Measurements from ENCODE around the gene TMC6. TPM values are rescaled to one million over a fixed set of nuclear protein-coding genes. Genes with fewer than 3 reads are reported as not detected.
"Not testable (repeated sequence)": the region's sequence is repeated elsewhere in the genome, so short reads cannot be mapped to it uniquely, and the experiment has no call there.

Gene TMC6
- total RNA-seq, 2 experiments from 2014 or later, result 128 to 132 TPM

DNA sequence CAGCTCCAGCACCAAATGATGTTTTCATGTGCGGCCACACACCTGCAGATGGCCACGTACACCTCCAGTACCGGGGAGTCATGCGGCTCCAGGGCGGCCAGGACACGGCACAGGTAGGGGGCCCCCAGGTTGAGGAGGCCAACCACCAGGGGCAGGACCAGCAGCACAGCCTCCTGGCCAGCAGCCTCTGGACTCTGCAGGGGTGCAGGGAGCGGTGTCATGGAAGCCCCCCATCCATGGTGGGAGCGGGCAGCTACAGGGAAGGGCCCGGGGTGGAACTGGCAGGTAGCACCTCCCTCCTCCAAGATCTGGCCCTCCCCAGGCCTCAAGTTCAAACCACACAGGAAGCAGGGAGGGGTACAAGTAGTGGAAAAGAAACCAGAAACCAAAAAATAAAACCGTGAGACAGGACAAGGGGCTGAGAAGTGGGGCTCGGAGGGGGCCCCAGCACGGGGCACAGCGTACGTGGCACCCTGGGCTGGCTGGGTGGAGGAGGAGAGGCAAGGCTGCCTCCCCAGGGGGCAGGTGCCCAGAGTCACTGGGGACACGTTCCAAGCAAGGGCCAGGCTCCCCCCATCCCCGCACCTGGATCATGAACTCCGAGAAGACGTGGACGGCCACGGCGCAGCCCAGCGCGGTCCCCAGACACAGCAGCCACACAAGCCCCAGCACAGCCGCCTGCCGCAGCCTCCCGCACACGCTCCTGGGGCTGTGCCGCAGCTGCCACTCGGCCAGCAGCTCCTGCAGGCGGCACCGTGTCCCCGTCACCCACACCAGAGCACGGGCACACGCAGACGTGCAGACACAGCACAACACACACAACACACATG lies 7.4 kb downstream of the TMC6 start:
- ChIA-PET POLR2A (interaction anchor here (0.7 to 1.8 kb wide), 4 partner anchors 9 to 28 kb away, joined by 3 to 7 read pairs (median 3); partner anchors contain the start of gene TMC8), CTCF (interaction anchor here (1.0 to 10.0 kb wide), 8 partner anchors 7 to 130 kb away, joined by 3 to 62 read pairs (median 4); partner anchors contain the start of genes TK1 and TMC8)

DNA sequence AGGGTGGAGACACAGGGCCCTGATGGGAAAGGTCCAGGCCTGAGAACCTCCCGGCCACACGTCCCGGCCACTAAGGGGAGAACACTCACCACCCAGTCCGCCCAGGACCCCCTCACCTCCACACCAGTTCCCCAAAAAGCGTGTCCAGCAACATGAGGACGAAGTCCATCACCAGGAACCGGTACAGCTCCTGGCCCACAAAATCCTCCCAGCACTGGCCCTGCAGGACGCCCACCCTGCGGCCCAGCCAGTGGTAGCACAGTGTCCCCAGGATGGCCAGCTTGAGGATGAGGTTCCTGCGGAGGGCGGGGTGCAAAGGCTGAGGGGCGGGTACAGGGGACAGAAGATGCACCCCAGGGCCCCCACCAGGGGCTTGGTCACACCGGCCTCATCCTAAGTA lies 8.0 kb downstream of the TMC6 start:
- ChIA-PET CTCF (interaction anchor here (1.3 to 3.1 kb wide), 3 partner anchors 10 to 56 kb away, joined by 4 to 15 read pairs (median 5); partner anchors contain the start of gene TMC8), POLR2A (interaction anchor here (0.6 to 1.8 kb wide), 3 partner anchors 13 to 66 kb away, joined by 3 to 7 read pairs (median 3); no protein-coding TSS in a partner anchor)

DNA sequence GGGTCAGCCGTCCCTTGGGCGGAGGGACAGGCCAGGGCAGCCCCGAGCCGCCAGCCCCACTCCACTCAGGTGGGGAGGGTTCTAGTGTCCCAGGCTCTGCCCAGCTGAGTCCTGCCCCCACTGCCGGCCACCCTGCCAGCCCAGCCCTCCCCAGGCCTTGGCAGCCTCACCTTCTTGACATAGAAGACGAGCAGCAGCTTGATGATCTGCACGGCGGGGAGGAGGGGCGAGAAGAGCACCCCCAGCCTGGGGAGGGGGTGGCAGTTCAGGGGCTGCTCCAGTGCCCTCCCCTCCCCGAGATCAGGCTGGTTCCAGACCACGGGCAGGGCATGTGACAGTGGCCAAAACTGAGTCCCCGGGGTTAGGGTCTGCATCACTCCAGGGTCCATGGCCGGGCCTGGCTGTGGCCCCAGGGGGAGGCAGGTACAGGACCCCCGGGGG lies 9.7 kb downstream of the TMC6 start:
- POLR2A ChIA-PET, result interaction anchor here (1.4 kb wide), 1 partner anchor 9 kb away, joined by 3 read pairs; no protein-coding TSS in a partner anchor
- CTCF ChIA-PET, result interaction anchor here (0.8 kb wide), 1 partner anchor 15 kb away, joined by 3 read pairs; no protein-coding TSS in a partner anchor

DNA sequence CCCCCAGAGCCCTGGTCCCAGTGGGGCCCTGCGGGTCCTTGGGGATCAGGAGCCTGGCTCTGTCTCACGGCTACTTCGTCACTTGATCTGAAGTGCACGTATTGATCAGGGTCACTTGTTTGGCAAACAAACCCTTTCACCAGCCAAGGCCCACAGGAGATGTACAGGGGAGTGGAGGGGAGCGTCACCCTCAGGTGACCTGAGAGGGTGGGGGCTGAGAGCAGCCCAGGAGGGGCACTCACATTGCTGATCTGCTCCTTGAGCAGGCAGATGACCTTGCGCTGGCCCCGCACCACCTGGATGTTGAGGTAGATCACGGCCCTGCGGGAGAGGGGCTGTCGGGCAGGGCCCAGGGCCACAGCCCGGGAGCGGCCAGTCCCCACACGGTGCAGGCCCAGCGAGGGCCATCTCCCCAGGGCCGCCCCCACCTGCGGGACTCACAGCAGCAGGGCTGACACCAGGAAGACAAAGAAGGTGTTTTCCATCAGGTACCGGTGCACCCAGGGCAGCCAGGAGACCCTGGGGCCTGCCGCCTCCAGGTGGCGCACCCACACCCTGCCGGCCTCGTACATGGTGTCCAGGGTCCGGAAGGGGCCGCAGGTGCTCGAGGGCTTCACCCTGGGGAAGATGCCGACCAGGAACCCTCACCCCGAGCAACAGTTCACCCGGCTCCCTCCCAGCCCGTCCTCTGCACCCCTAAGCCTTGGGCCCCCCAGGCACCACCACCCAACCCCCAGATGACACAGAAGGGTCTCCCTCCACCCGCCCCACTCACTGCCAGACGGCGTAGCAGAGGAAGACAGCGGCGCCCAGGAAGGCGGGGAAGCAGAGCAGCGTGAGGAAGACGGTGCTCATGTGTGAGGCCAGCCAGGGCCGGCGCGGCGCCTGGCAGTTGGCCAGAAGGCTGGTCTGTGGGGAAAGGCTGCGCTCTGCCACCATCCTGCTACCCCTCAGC lies 11.3 kb downstream of the TMC6 start:
- POLR2A ChIA-PET, result no interaction called here

DNA sequence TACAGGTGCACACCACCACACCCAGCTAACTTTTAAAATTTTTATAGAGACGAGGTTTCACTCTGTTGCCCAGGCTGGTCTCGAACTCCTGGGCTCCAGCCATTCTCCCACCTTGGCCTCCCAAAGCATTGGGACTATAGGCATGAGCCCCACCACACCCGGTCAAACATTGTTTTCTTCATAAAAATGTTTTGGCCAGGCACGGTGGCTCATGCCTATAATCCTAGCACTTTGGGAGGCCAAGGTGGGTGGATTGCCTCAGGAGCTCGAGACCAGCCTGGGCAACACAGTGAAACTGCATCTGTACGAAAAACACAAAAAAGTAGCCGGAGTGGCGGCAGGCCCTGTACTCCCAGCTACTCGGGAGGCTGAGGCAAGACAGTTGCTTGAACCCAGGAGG lies 12.1 kb downstream of the TMC6 start:
- POLR2A ChIA-PET, result no interaction called here
- CTCF ChIA-PET, result interaction anchor here (1.2 to 4.8 kb wide), 2 partner anchors 10 to 59 kb away, joined by 3 to 62 read pairs; partner anchors contain the start of genes TMC6 and TMC8

More for the DNA sequence above, 11.3 kb downstream of the TMC6 start:
- CTCF ChIA-PET, result no interaction called here

DNA sequence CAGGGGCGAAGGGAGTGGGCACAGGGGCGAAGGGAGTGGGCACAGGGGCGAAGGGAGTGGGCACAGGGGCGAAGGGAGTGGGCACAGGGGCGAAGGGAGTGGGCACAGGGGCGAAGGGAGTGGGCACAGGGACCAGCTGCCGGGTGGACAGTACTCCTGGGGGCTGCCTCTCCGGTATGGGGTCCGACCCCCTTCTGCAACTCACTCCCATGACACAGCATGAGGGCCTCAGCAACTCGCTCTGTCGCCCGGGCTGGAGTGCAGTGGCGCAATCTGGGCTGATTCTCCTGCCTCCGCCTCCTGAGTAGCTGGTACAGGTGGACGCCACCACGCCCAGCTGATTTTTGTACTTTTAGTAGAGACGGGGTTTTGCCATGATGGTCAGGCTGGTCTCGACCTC lies 12.8 kb downstream of the TMC6 start:
- CTCF ChIA-PET, result interaction anchor here (1.2 to 4.8 kb wide), 2 partner anchors 10 to 59 kb away, joined by 3 to 62 read pairs; partner anchors contain the start of genes TMC6 and TMC8
- POLR2A ChIA-PET, result not testable (repeated sequence)

DNA sequence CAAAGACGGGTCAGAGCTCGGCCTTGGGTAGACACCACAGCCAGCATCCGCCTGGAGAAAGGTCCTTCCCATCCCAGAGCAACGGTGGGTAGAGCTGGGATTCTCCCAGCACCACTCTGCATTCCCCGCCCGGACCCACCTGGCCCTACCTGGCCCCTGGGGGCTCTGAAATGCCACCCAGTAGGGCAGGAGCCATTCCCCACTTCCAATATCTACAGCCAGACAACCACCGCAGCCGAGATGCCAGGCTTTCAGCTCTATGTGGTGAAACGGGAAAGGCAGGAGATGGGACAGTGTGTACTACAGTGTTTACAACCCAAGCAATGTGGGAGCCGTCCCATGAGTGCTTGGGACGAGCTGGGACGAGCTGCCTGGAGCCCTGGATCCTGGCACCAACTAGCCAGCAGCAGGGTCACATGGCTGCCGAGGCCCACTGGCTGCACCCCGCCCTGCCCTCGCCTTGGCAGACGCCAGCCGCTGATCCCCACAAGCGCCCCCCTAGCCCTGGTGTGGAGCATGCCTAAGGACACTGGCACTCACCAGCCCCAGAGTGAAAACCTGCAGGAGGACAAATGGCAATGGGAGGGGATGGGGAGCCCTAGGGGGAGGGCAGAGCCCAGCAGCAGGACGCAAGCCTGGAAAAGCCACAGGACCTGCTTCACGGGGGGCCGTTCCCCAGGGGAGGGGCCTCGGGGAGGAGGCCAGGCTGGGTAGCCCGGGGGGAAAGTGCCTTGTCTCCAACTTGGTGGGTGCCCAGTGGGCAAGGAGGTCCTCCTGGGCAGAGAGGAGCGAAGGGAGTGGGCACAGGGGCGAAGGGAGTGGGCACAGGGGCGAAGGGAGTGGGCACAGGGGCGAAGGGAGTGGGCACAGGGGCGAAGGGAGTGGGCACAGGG lies 13.5 kb downstream of the TMC6 start:
- ChIA-PET POLR2A (interaction anchor here (1.0 to 1.9 kb wide), 2 partner anchors 15 to 25 kb away, joined by 3 to 8 read pairs; partner anchors contain the start of gene TMC8), CTCF (interaction anchor here (0.9 to 5.0 kb wide), 7 partner anchors 11 to 71 kb away, joined by 3 to 65 read pairs (median 4); partner anchors contain the start of genes TMC6 and TMC8)

DNA sequence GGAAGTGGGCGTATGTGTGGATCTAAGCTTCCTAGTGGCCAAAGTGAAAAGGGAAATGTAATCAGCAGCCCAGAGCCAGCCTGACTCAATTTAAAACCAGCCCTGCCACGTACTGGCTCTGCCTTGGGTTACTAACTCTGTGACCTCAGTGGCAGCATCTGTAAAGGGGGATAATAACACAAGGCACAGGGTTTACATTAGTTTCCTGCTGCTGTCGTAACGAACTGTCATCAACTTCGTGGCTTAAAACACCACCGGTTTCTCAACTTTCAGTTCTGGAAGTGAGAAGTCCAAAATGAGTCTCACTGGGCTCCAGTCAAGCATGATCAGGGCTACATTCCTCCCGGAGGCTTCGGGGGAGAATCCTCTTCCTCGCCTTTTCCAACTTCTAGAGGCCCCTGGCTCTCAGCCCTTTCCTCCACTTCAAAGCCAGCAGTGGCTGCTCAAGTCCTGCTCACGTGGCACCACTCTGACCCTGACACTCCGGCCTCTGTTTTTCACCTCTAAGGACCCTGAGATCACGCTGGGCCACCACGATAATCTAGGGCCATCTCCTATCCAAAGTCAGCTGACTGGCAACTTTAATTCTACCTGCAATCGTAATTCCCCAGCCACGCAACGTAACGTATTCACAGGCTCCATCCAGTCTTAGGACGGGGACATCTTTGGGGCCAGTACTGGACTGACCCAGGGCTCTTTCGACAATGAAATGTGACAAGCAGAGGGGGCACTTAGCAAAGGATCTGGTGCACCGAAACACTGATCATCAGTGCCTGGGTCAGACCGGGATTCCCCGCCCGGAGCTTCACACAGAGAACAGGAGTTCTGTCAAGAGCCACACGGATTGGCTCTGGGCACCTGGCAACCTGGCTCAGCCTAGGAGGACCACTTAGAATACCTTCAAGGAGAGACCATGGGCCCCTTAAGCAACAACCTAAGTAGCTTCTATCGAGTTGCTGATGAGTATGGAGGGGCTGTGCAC lies 14.5 kb downstream of the TMC6 start:
- POLR2A ChIA-PET, result interaction anchor here (1.0 to 1.9 kb wide), 3 partner anchors 11 to 26 kb away, joined by 3 to 8 read pairs (median 4); partner anchors contain the start of gene TMC8

DNA sequence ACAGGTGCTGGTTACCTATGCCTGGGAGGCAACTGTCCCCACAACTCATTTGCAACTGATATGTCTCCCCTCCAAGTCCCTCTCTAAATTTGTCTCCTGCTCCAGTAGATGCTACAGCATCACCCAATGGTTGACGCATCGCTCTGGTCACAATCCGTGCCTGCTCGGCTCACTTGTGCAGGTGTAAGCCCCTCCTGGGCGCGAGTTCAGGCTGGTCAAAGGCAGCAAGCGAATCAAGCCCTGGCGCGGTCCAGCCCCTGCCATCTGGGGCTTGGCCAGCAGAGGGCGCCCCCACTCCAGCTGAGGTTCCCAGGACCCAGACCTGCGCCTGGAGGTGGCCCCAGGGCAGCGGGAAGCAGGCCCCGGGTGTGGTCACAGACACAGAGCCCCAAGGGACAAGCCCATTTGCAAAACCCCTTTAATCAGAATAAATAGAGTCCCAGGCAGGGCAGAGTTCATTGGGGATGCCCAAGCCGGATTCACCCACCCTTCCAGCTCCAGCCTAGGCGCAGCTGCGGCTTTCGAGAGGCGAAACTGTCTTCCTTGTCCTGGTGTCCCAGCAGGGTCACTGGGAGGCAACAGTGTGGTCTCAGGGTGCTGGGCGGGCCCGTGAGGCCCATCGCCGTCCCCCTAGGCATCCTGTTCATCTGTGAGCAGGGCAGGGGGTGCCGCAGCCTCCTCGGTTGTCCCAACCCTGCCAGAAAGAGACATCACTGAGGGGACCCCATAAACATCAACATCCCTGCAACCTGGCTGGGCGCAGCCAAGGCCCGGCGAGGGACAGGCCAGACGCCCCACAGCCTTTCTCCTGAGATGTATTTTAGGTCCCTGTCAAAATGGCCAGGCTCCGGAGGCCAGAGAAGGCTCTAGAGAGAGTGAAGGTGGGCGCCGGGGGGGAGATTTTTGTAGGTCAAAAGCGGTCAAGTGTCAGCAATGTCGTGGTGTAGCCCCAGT lies 15.8 kb downstream of the TMC6 start:
- POLR2A ChIA-PET, result interaction anchor here (1.2 to 1.9 kb wide), 2 partner anchors 12 to 17 kb away, joined by 4 to 8 read pairs; partner anchors contain the start of gene TMC8

More for the DNA sequence above, 14.5 kb downstream of the TMC6 start:
- CTCF ChIA-PET, result interaction anchor here (0.9 to 5.0 kb wide), 8 partner anchors 12 to 137 kb away, joined by 3 to 65 read pairs (median 4); partner anchors contain the start of genes TMC6 and TMC8

DNA sequence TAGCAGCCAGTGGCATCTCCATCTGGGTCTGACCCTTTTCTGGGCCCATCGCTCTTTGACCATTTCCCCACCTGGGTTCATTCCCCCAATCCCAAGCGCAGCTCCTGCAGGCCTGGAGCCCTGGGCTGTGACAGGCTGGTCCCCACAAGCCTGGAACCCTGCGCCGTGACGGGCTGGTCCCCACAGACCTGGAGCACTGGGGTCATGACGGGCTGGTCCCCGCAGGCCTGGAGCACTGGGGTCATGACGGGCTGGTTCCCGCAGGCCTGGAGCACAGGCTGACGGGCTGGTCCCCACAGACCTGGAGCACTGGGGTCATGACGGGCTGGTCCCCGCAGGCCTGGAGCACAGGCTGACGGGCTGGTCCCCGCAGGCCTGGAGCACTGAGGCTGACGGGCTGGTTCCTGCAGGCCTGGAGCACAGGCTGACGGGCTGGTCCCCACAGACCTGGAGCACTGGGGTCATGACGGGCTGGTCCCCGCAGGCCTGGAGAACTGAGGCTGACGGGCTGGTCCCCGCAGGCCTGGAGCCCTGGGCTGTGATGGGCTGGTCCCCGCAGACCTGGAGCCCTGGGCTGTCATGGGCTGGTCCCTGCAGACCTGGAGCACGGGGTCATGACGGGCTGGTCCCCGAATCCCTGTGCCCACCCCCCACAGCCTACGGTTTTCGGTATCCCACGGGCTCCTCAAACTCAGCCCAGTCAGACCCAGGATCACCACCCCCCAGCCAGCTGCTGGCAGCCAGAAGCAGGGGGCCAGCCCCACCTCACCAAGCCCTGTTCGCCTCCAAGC lies 16.6 kb downstream of the TMC6 start:
- ChIA-PET CTCF (interaction anchor here (1.2 to 5.0 kb wide), 6 partner anchors 14 to 58 kb away, joined by 3 to 65 read pairs (median 6); partner anchors contain the start of genes TMC6 and TMC8), POLR2A (no interaction called here)

More for the DNA sequence above, 15.8 kb downstream of the TMC6 start:
- CTCF ChIA-PET, result interaction anchor here (0.8 to 5.0 kb wide), 9 partner anchors 13 to 139 kb away, joined by 3 to 65 read pairs (median 4); partner anchors contain the start of genes TMC6 and TMC8

DNA sequence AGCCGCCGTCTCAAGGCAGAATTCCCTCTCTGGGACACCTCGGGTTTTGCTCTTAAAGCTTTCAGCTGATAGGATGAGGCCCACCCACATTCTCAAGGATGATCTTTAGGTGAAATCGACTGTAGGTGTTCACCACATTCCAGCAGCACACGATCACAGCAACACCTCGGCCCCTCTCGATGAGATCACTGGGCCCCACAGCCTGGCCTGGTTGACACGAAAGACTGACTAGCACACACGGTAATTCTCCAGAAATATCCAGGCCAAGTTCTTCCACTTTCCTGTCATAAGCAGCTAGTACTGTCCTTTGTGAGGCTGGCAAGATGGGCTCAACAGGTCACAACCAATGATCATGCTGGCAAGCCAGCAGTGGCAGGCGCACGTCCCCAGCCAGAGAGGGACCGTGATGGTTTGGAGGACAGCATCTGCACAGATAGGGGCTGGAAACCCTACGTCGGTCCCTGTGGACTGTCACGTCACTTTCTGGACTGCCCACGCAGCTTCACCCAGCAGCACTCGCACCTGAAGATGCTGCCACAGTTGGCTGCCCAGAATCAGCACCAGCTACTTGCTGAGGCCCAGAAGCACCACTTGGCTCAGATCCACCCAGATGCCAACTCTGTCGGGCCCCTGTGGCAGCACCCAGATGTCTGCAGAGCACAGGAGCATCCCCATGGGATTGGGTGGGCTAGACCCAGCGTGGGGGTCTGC lies 17.4 kb downstream of the TMC6 start:
- CTCF ChIA-PET, result interaction anchor here (0.8 to 5.0 kb wide), 2 partner anchors 26 to 65 kb away, joined by 3 to 65 read pairs; no protein-coding TSS in a partner anchor
- POLR2A ChIA-PET, result no interaction called here

DNA sequence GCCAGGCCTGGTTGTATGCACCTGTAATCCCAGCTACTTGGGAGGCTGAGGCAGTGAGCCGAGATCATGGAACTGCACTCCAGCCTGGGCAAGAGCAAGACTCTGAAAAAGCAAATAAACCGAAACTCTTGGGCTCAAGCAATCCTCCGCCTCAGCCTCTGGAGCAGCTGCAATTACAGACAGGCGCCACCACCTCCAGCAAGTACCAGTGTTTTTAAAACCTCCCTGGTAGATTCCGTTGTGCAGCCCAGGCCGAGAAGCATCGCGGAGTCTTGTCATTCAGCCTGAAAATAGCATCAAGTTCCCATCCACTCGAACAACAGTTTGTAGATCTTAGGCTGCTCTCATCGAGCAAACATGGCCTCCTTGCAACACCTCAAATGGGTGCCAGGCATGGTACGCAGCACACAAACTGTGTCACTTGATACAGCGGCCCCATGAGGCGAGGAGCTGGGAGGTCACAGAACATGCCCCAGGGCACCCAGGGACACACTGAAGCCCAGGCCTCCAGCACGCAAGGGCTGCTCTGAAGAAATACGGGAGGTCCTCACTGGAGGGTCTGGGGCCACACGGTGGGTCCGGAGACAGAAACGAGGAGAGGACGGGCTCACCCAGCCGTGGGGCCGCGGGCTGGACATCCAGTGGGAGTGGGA lies 18.1 kb downstream of the TMC6 start:
- ChIA-PET POLR2A (no interaction called here), CTCF (interaction anchor here (0.8 to 5.0 kb wide), 2 partner anchors 26 to 66 kb away, joined by 3 to 65 read pairs; no protein-coding TSS in a partner anchor)

DNA sequence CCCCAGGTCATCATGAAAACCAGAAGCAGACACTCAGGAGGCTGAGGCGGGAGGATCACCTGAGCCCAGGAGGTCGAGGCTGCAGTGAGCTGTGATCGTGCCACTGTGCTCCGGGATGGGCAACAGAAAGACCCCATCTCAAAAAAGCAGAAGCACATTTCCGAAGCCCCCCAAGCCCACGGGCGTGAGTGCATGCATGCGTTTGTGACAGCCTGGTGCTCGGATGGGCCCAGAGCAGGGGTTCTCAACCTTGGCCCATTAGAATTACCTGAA lies 19.1 kb downstream of the TMC6 start:
- POLR2A ChIA-PET, result no interaction called here

More for the DNA sequence above, 19.1 kb downstream of the TMC6 start:
- CTCF ChIA-PET, result interaction anchor here (0.7 kb wide), 1 partner anchor 67 kb away, joined by 3 read pairs; no protein-coding TSS in a partner anchor

Measured in activated CD8-positive, alpha-beta memory T cell treated with anti-CD3 and anti-CD28 coated beads for 36 hours (primary cell).